ENCODE data around the gene TMEM53.
"Not testable (repeated sequence)": the region's sequence is repeated elsewhere in the genome, so short reads cannot be mapped to it uniquely, and the experiment has no call there.

DNA sequence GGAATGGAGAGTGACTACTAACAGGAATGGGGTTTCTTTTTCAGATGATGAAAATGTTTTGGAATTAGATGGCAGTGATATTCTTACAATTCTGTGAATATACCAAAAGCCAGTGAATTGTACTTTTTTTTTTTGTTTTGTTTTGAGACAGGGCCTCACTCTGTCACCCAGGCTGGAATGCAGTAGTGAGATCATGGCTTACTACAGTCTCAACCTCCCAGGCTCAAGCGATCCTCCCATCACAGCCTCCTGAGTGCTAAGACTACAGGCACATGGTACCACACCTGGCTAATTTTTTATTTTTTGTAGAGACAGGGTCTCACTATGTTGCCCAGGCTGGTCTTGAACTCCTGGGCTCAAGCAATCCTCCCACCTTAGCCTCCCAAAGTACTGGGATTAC lies 7.6 kb downstream of the TMEM53 start:
- TF ChIP-seq, protein P1, sequence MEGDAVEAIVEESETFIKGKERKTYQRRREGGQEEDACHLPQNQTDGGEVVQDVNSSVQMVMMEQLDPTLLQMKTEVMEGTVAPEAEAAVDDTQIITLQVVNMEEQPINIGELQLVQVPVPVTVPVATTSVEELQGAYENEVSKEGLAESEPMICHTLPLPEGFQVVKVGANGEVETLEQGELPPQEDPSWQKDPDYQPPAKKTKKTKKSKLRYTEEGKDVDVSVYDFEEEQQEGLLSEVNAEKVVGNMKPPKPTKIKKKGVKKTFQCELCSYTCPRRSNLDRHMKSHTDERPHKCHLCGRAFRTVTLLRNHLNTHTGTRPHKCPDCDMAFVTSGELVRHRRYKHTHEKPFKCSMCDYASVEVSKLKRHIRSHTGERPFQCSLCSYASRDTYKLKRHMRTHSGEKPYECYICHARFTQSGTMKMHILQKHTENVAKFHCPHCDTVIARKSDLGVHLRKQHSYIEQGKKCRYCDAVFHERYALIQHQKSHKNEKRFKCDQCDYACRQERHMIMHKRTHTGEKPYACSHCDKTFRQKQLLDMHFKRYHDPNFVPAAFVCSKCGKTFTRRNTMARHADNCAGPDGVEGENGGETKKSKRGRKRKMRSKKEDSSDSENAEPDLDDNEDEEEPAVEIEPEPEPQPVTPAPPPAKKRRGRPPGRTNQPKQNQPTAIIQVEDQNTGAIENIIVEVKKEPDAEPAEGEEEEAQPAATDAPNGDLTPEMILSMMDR (IDR thresholded peaks at IDR 0.05) = not testable (repeated sequence)
- not testable (repeated sequence) for TF ChIP-seq POLR2A, POLR2AphosphoS5 (IDR thresholded peaks at IDR 0.05)
